HCT116 (cell line): ENCODE data around the gene GFER. TPM values are rescaled to one million over a fixed set of nuclear protein-coding genes. Genes with fewer than 3 reads are reported as not detected.
"Not testable (repeated sequence)": the region's sequence is repeated elsewhere in the genome, so short reads cannot be mapped to it uniquely, and the experiment has no call there.

ENCODE experiments used
- ATAC-seq: fragments of 200-7000 bp; cut with Tn5 transposase; 2 replicates; pipeline ENCODE4 v1.9.1; 2020; ENCODE audit warnings: mild to moderate bottlenecking, moderate library complexity
- BruUV-seq: library from RNA; stranded (reverse); fragments of 400-500 nt; replicated peaks from 2 replicates; lab custom pipeline; 2021; lab: Mats Ljungman, UMichigan
- CTCF ChIA-PET: fragments of 300-600 bp; sonication (Branson Sonifier 250); formaldehyde crosslinking; loops from one replicate; lab custom pipeline; 2021; ENCODE audit warnings: antibody characterized with exemption; lab: Charles Lee
- POLR2A ChIA-PET: fragments of 300-600, 350-600 bp; sonication (Branson Sonifier 250); formaldehyde crosslinking; loops from one replicate; lab custom pipeline; 2021; ENCODE audit warnings: antibody characterized with exemption; lab: Charles Lee
- RAD21 ChIA-PET, 2 experiments: fragments of 300-600 bp; sonication (Branson Sonifier 250); formaldehyde crosslinking; loops; one replicate each; lab custom pipeline; 2023; ENCODE audit warnings: low total read pairs in 2 of 2; ENCODE audit not compliant: uncharacterized antibody in 2 of 2, unreplicated experiment in 2 of 2, low non-redundant PET in 1 of 2; lab: Charles Lee
- DNase-seq: peaks from one replicate; pipeline ENCODE4 v3.0.0-alpha.2; 2010; ENCODE audit warnings: low read depth, low spot score
- H2AFZ ChIP-seq: fragments of 200-600 bp; shearing (Covaris generic), sonication (generic); 2 replicates; pipeline ENCODE4 v1.6.1; 2017; ENCODE audit warnings: low read depth, mixed run types, mixed read lengths, antibody characterized with exemption, low read length; ENCODE audit not compliant: poor library complexity, severe bottlenecking
- H3K27ac ChIP-seq: 2 replicates; pipeline ENCODE4 v1.5.1; 2012; ENCODE audit warnings: low read depth, low read length
- H3K27me3 ChIP-seq: fragments of 200-600 bp; sonication (generic); 2 replicates; pipeline ENCODE4 v1.6.1; 2016; ENCODE audit warnings: mixed run types, low read length, mixed read lengths; ENCODE audit not compliant: insufficient read depth
- H3K36me3 ChIP-seq, 2 experiments: fragments of 200-500 bp in 1 of 2; fragments of 200-600 bp in 1 of 2; sonication (Bioruptor generic) in 1 of 2; sonication (generic) in 1 of 2; 2 replicates each; pipeline versions ENCODE4 v1.5.1 to v1.6.1; 2014 to 2016; ENCODE audit warnings: low read length in 2 of 2, inconsistent platforms in 1 of 2, mixed read lengths in 1 of 2, mixed run types in 1 of 2; ENCODE audit not compliant: insufficient read depth in 2 of 2, control insufficient read depth in 1 of 2
- H3K4me1 ChIP-seq, 2 experiments: fragments of 200-600 bp in 1 of 2; sonication (generic) in 1 of 2; 2 replicates each; pipeline versions ENCODE4 v1.5.1 to v1.6.1; 2012 to 2017; ENCODE audit warnings: low read length in 2 of 2, inconsistent platforms in 1 of 2, mild to moderate bottlenecking in 1 of 2, mixed read lengths in 1 of 2, mixed run types in 1 of 2, moderate library complexity in 1 of 2; ENCODE audit not compliant: insufficient read depth in 2 of 2, control insufficient read depth in 1 of 2
- H3K4me2 ChIP-seq: fragments of 200-600 bp; sonication (generic); 2 replicates; pipeline ENCODE4 v1.6.1; 2017; ENCODE audit warnings: mixed run types, low read length, mixed read lengths
- H3K4me3 ChIP-seq, 2 experiments: fragments of 200-600 bp in 1 of 2; sonication (generic) in 1 of 2; replicated peaks in 1 of 2; 2 replicates each; pipeline ENCODE4 v1.5.1; 2011 to 2016; ENCODE audit warnings: low read length in 2 of 2, control low read depth in 1 of 2, low read depth in 1 of 2, mild to moderate bottlenecking in 1 of 2, mixed read lengths in 1 of 2, mixed run types in 1 of 2
- H3K79me2 ChIP-seq: fragments of 200-600 bp; sonication (generic); 2 replicates; pipeline ENCODE4 v1.6.1; 2017; ENCODE audit warnings: mild to moderate bottlenecking, mixed run types, low read length, moderate library complexity, mixed read lengths; ENCODE audit not compliant: insufficient read depth
- H3K9ac ChIP-seq: fragments of 200-600 bp; sonication (generic); 2 replicates; pipeline ENCODE4 v1.6.1; 2016; ENCODE audit warnings: low read length, mixed read lengths
- H3K9me2 ChIP-seq: fragments of 200-600 bp; sonication (generic), shearing (Covaris generic); 2 replicates; pipeline ENCODE4 v1.6.1; 2017; ENCODE audit warnings: mixed run types, mild to moderate bottlenecking, moderate library complexity; ENCODE audit not compliant: insufficient read depth
- H3K9me3 ChIP-seq, 2 experiments: fragments of 200-500 bp in 1 of 2; fragments of 200-600 bp in 1 of 2; sonication (Bioruptor generic) in 1 of 2; sonication (generic) in 1 of 2; 2 replicates each; pipeline ENCODE4 v1.6.1; 2014 to 2017; ENCODE audit warnings: low read length in 2 of 2, mixed read lengths in 2 of 2, inconsistent platforms in 1 of 2, low read depth in 1 of 2, mild to moderate bottlenecking in 1 of 2, mixed run types in 1 of 2, moderate library complexity in 1 of 2; ENCODE audit not compliant: control insufficient read depth in 1 of 2, insufficient read depth in 1 of 2
- H4K20me1 ChIP-seq: fragments of 200-600 bp; sonication (generic), shearing (Covaris generic); 2 replicates; pipeline ENCODE4 v1.6.1; 2017; ENCODE audit warnings: mixed run types, mild to moderate bottlenecking, moderate library complexity; ENCODE audit not compliant: insufficient read depth
- POLR2A ChIP-seq: IDR thresholded peaks from 2 replicates; pipeline ENCODE4 v1.7.0; 2011; ENCODE audit warnings: borderline replicate concordance; ENCODE audit not compliant: insufficient read depth, insufficient read length; ENCODE audit errors: extremely low read depth
- intact Hi-C: fragments of 100-400 bp; cut with micrococcal nuclease; formaldehyde crosslinking; loops from 2 replicates; pipeline ENCODE4 v1.10.0; 2022
- total RNA-seq: library from RNA; stranded (reverse); gene quantifications from one replicate; pipeline ENCODE4 v1.2.1, GENCODE V29; 2021; ENCODE audit not compliant: unreplicated experiment

The GFER gene
- total RNA-seq, 1 experiment from 2014 or later: 47.3 TPM

DNA sequence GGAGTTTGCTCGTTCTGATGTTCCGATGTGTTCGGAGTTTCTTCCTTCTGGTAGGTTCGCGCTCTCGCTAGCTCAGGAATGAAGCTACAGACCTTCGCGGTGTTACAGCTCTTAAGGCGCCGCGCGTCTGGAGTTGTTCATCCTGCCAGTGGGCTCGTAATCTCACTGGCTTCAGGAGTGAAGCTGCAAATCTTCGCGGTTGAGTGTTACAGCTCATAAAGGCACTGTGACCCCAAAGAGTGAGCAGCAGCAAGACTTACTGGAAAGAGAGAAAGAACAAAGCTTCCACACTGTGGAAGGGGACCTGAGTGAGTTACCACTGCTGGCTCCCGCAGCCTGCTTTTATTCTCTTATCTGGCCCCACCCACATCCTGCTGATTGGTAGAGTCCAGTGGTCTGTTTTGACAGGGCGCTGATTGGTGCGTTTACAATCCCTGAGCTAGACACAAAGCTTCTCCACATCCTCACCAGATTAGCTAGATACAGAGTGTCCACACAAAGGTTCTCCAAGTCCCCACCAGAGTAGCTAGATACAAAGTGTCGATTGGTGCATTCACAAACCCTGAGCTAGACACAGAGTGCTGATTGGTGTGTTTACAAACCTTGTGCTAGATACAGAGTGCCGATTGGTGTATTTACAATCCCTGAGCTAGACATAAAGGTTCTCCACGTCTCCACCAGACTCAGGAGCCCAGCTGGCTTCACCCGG lies 26.4 kb upstream of the GFER start:
- Histone ChIP-seq H3K79me2 (peaks cover 30% of the 10 kb centered on the region), H3K4me1 (peaks cover 10 to 30% of the 10 kb centered on the region in 2 experiments), H3K27ac (peak overlapping the region; percentile 88; the same call in 1 of the 2 replicates)
- ATAC-seq, H3K9me2 ChIP-seq, H3K36me3 ChIP-seq, H3K9me3 ChIP-seq, H3K4me3 ChIP-seq, intact Hi-C loops, H4K20me1 ChIP-seq, H3K4me2 ChIP-seq, H2AFZ ChIP-seq, H3K9ac ChIP-seq, DNase-seq, BruUV-seq, H3K27me3 ChIP-seq: not testable (repeated sequence)
- RAD21 ChIA-PET: interaction anchor here in 1 of 2 experiments (0.7 kb wide), 1 partner anchor 51 kb away, joined by 4 read pairs; no protein-coding TSS in a partner anchor
- peak; percentile 51 for TF ChIP-seq POLR2A
- CTCF ChIA-PET: interaction anchor here (0.8 kb wide), 1 partner anchor 1615 kb away, joined by 3 read pairs; no protein-coding TSS in a partner anchor
- POLR2A ChIA-PET: interaction anchor here (1.7 kb wide), 1 partner anchor 14 kb away, joined by 8 read pairs; the partner anchor contains the start of gene MSRB1

DNA sequence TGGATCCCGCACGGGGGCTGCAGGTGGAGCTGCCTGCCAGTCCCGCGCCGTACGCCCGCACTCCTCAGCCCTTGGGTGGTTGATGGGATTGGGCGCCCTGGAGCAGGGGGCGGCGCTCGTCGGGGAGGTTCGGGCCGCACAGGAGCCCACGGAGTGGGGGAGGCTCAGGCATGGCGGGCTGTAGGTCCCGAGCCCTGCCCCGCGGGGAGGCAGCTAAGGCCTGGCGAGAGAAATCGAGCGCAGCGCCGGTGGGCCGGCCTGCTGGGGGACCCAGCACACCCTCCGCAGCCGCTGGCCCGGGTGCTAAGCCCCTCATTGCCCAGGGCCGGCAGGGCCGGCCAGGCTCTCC lies 25.9 kb upstream of the GFER start:
- H3K4me3 ChIP-seq, H3K4me2 ChIP-seq, intact Hi-C loops, H4K20me1 ChIP-seq, CTCF ChIA-PET, DNase-seq, H3K9ac ChIP-seq, H3K9me2 ChIP-seq, BruUV-seq, H3K9me3 ChIP-seq, ATAC-seq, H3K27me3 ChIP-seq, H2AFZ ChIP-seq, H3K36me3 ChIP-seq, RAD21 ChIA-PET: not testable (repeated sequence)
- POLR2A ChIA-PET: interaction anchor here (1.7 kb wide), 1 partner anchor 15 kb away, joined by 8 read pairs; the partner anchor contains the start of gene MSRB1
- Histone ChIP-seq H3K4me1 (peaks cover 8 to 35% of the 10 kb centered on the region in 2 experiments), H3K27ac (peak overlapping the region; percentile 88; the same call in 1 of the 2 replicates), H3K79me2 (peaks cover 35% of the 10 kb centered on the region)
